ENCODE measurements around the gene CPEB4. TPM values are rescaled to one million over a fixed set of nuclear protein-coding genes. Genes with fewer than 3 reads are reported as not detected.

CPEB4 gene
- total RNA-seq, 1 experiment from 2014 or later, result 11.1 TPM

DNA sequence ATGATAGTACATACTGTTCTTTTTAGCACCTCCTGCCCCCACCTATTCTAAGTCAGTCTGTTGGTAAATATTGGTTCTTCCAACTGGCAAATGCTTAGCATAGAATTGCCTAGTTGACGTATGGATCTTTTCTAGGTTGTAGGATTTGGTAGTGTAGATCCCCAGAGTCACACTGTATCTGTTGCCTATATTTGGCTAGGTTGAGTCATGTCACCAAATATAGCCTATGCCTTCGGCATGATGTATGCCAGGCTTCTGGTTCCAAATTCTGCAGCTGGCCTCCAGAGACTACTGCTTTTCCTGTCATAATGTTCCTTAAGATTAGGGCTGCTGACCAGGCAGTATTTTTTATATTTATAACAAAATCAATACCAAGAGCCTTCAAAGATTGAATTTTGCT is 38.2 kb downstream of the CPEB4 start:
- ChIA-PET CTCF (interaction anchor here (1.6 kb wide), 1 partner anchor 9 kb away, joined by 18 read pairs; no protein-coding TSS in a partner anchor), RAD21 (ENCODE audit: low non-redundant PET in 1 of 2, low total read pairs in 2 of 2, uncharacterized antibody in 2 of 2, unreplicated experiment in 2 of 2) (no interaction called here), POLR2A (no interaction called here)
- Histone ChIP-seq H3K9me3 (ENCODE audit: control insufficient read depth in 1 of 2, insufficient read depth in 1 of 2, low read depth in 1 of 2, low read length in 2 of 2) (no peaks in the 10 kb centered on the region), H4K20me1 (ENCODE audit: insufficient read depth) (no peaks in the 10 kb centered on the region), H3K79me2 (ENCODE audit: insufficient read depth, low read length) (no peaks in the 10 kb centered on the region), H3K27me3 (ENCODE audit: insufficient read depth, low read length) (no peaks in the 10 kb centered on the region), H3K9ac (ENCODE audit: low read length) (no peak overlapping the region), H3K9me2 (ENCODE audit: insufficient read depth) (no peaks in the 10 kb centered on the region), H3K4me2 (ENCODE audit: low read length) (no peak overlapping the region), H3K4me1 (ENCODE audit: control insufficient read depth in 1 of 2, insufficient read depth in 2 of 2, low read length in 2 of 2) (no peaks in the 10 kb centered on the region), H3K36me3 (ENCODE audit: control insufficient read depth in 1 of 2, insufficient read depth in 2 of 2, low read length in 2 of 2) (no peaks in the 10 kb centered on the region), H3K4me3 (replicated peaks in 1 of 2; ENCODE audit: low read depth in 1 of 2, low read length in 2 of 2) (no peak overlapping the region), H2AFZ (ENCODE audit: low read depth, low read length, poor library complexity, severe bottlenecking) (no peak overlapping the region), H3K27ac (ENCODE audit: low read depth, low read length) (no peak overlapping the region)
- TF ChIP-seq MAX (IDR thresholded peaks at IDR 0.05) (no peak), SP1 (IDR thresholded peaks at IDR 0.05; ENCODE audit: low read depth) (no peak), EZH2 (IDR thresholded peaks at IDR 0.05) (no peak), TCF7L2 (IDR thresholded peaks at IDR 0.05; ENCODE audit: borderline replicate concordance, extremely low read depth, insufficient read depth, insufficient read length) (no peak), JUND (IDR thresholded peaks at IDR 0.05) (no peak), EZH2phosphoT487 (IDR thresholded peaks at IDR 0.05; ENCODE audit: borderline replicate concordance) (no peak), YY1 (IDR thresholded peaks at IDR 0.05; ENCODE audit: extremely low read depth, insufficient replicate concordance, low read depth, low read length) (no peak), CTCF (IDR thresholded peaks at IDR 0.05 in 2 of 3, conservative IDR thresholded peaks at IDR 0.05 in 1 of 3; ENCODE audit: borderline replicate concordance in 1 of 3, insufficient read depth in 1 of 3, low read depth in 2 of 3, low read length in 2 of 3) (no peak), FOSL1 (IDR thresholded peaks at IDR 0.05; ENCODE audit: low read depth) (no peak), RAD21 (IDR thresholded peaks at IDR 0.05; ENCODE audit: low read depth) (no peak), ATF3 (IDR thresholded peaks at IDR 0.05) (no peak), CEBPB (IDR thresholded peaks at IDR 0.05; ENCODE audit: low read depth) (no peak)
- TF ChIP-seq, protein P1, sequence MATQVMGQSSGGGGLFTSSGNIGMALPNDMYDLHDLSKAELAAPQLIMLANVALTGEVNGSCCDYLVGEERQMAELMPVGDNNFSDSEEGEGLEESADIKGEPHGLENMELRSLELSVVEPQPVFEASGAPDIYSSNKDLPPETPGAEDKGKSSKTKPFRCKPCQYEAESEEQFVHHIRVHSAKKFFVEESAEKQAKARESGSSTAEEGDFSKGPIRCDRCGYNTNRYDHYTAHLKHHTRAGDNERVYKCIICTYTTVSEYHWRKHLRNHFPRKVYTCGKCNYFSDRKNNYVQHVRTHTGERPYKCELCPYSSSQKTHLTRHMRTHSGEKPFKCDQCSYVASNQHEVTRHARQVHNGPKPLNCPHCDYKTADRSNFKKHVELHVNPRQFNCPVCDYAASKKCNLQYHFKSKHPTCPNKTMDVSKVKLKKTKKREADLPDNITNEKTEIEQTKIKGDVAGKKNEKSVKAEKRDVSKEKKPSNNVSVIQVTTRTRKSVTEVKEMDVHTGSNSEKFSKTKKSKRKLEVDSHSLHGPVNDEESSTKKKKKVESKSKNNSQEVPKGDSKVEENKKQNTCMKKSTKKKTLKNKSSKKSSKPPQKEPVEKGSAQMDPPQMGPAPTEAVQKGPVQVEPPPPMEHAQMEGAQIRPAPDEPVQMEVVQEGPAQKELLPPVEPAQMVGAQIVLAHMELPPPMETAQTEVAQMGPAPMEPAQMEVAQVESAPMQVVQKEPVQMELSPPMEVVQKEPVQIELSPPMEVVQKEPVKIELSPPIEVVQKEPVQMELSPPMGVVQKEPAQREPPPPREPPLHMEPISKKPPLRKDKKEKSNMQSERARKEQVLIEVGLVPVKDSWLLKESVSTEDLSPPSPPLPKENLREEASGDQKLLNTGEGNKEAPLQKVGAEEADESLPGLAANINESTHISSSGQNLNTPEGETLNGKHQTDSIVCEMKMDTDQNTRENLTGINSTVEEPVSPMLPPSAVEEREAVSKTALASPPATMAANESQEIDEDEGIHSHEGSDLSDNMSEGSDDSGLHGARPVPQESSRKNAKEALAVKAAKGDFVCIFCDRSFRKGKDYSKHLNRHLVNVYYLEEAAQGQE (IDR thresholded peaks at IDR 0.05; ENCODE audit: low read depth), result no peak
- TF ChIP-seq, protein P2, sequence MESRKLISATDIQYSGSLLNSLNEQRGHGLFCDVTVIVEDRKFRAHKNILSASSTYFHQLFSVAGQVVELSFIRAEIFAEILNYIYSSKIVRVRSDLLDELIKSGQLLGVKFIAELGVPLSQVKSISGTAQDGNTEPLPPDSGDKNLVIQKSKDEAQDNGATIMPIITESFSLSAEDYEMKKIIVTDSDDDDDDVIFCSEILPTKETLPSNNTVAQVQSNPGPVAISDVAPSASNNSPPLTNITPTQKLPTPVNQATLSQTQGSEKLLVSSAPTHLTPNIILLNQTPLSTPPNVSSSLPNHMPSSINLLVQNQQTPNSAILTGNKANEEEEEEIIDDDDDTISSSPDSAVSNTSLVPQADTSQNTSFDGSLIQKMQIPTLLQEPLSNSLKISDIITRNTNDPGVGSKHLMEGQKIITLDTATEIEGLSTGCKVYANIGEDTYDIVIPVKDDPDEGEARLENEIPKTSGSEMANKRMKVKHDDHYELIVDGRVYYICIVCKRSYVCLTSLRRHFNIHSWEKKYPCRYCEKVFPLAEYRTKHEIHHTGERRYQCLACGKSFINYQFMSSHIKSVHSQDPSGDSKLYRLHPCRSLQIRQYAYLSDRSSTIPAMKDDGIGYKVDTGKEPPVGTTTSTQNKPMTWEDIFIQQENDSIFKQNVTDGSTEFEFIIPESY (IDR thresholded peaks at IDR 0.05; ENCODE audit: extremely low read depth, insufficient replicate concordance, low read length), result no peak
- no peak for ATAC-seq
- no peak for DNase-seq (ENCODE audit: low read depth, low spot score)
- no TSS peak for BruUV-seq (replicated peaks)
- intact Hi-C loops (cut with micrococcal nuclease), result loop anchor here (5.0 kb wide), 1 partner anchor 294 kb away; no protein-coding TSS in a partner anchor
